GM10266 (cell line): ENCODE measurements around the gene IL15.
"Not testable (repeated sequence)": the region's sequence is repeated elsewhere in the genome, so short reads cannot be mapped to it uniquely, and the experiment has no call there.

Experiments
- DNase-seq: peaks from one replicate; pipeline ENCODE4 v3.0.0; 2012; ENCODE audit errors: extremely low spot score
- CTCF ChIP-seq: IDR thresholded peaks from 2 replicates; pipeline ENCODE4 v1.5.1; 2012; ENCODE audit warnings: mild to moderate bottlenecking, low read depth; ENCODE audit not compliant: control insufficient read depth, insufficient read depth; ENCODE audit errors: missing control alignments

Gene IL15

GRCh38 chr4:141721174-141721573, 84.8 kb downstream of the IL15 start:
- no peak for DNase-seq
- TF ChIP-seq CTCF = no peak

- TF ChIP-seq CTCF = no peak
- no peak for DNase-seq
These were observed 88.3 kb downstream of the IL15 start for GRCh38 chr4:141724646-141725045.

- no peak for TF ChIP-seq CTCF
- DNase-seq = no peak
These were observed 91.0 kb downstream of the IL15 start for GRCh38 chr4:141727420-141727819.

GRCh38 chr4:141730805-141731204, 94.4 kb downstream of the IL15 start:
- DNase-seq = no peak
- no peak for TF ChIP-seq CTCF

- no peak for DNase-seq
- TF ChIP-seq CTCF = no peak
These were observed 95.1 kb downstream of the IL15 start for GRCh38 chr4:141731481-141731880.

GRCh38 chr4:141739636-141740035, 103.3 kb downstream of the IL15 start:
- no peak for DNase-seq
- no peak for TF ChIP-seq CTCF

GRCh38 chr4:141746026-141746425, 109.6 kb downstream of the IL15 start:
- no peak for TF ChIP-seq CTCF
- DNase-seq = no peak

GRCh38 chr4:141751806-141752205, 115.4 kb downstream of the IL15 start:
- DNase-seq = not testable (repeated sequence)
